ENCODE data around the gene SLC37A3. TPM values are rescaled to one million over a fixed set of nuclear protein-coding genes. Genes with fewer than 3 reads are reported as not detected.
"Not testable (repeated sequence)": the region's sequence is repeated elsewhere in the genome, so short reads cannot be mapped to it uniquely, and the experiment has no call there.

Gene SLC37A3
- total RNA-seq, 4 donors from 2014 or later, result 39.5 to 69.9 (median 51.7) TPM

DNA sequence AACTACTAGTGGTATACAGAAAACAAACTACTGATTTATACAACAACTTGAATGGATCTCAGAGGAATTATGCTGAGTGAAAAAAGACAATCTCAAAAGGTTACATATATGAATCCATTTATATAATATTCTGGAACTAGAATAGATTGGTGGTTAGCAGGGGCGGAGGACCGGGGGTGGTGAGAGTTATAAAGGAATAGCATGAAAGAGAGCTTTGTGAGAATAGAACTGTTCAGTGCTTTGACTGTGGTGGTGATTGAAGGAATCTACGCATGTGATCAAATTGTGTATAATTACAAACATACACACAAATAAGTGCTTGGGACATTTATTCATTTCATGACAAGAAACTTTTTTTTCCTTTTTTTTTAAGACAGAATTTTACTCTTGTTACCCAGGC, 25.2 kb upstream of the SLC37A3 start:
- WGBS, 2 donors, result 51 to 53% methylated on average over 3 of the region's 3 CpGs
- DNase-seq (ENCODE audit: low spot score in 2 of 2), result no peak
- TF ChIP-seq, protein P1, sequence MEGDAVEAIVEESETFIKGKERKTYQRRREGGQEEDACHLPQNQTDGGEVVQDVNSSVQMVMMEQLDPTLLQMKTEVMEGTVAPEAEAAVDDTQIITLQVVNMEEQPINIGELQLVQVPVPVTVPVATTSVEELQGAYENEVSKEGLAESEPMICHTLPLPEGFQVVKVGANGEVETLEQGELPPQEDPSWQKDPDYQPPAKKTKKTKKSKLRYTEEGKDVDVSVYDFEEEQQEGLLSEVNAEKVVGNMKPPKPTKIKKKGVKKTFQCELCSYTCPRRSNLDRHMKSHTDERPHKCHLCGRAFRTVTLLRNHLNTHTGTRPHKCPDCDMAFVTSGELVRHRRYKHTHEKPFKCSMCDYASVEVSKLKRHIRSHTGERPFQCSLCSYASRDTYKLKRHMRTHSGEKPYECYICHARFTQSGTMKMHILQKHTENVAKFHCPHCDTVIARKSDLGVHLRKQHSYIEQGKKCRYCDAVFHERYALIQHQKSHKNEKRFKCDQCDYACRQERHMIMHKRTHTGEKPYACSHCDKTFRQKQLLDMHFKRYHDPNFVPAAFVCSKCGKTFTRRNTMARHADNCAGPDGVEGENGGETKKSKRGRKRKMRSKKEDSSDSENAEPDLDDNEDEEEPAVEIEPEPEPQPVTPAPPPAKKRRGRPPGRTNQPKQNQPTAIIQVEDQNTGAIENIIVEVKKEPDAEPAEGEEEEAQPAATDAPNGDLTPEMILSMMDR (IDR thresholded peaks at IDR 0.05), result no peak
- TF ChIP-seq EP300 (IDR thresholded peaks at IDR 0.05) (no peak), POLR2A (IDR thresholded peaks at IDR 0.05) (no peak)
- Histone ChIP-seq H3K9me3 (no peaks in the 10 kb centered on the region), H3K36me3 (no peaks in the 10 kb centered on the region), H3K4me1 (no peaks in the 10 kb centered on the region), H3K4me3 (no peak overlapping the region), H3K27me3 (no peaks in the 10 kb centered on the region), H3K27ac (no peak overlapping the region)

DNA sequence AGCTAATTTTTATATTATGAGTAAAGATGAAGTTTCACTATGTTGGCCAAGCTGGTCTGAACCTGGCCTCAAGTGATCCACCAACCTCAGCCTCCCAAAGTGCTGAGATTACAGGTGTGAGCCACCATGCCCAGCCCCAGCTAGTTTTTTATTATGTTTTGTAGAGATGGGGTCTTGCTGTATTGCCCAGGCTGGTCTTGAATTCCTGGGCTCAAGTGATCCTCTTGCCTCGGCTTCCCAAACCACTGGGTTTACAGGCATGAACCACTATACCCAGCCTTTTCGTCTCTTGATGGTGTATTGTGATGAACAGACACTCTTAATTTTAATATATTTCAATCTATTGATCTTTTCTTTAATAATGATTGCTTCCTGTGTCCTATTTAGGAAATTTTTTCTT, 23.2 kb upstream of the SLC37A3 start:
- no peaks in the 10 kb centered on the region for H3K4me1 ChIP-seq
- DNase-seq (ENCODE audit: low spot score in 2 of 2), result no peak
- TF ChIP-seq POLR2A (IDR thresholded peaks at IDR 0.05) (no peak), EP300 (IDR thresholded peaks at IDR 0.05) (no peak)
- TF ChIP-seq, protein P1 (IDR thresholded peaks at IDR 0.05), result no peak
- H3K36me3 ChIP-seq, result no peaks in the 10 kb centered on the region
- H3K27me3 ChIP-seq, result no peaks in the 10 kb centered on the region
- no peak overlapping the region for H3K27ac ChIP-seq
- H3K4me3 ChIP-seq, result no peak overlapping the region
- WGBS, 2 donors, result 93 to 95% methylated on average over 2 of the region's 2 CpGs
- no peaks in the 10 kb centered on the region for H3K9me3 ChIP-seq

- no peaks in the 10 kb centered on the region for H3K36me3 ChIP-seq
- H3K27ac ChIP-seq, result no peak overlapping the region
- no peaks in the 10 kb centered on the region for H3K4me1 ChIP-seq
- H3K4me3 ChIP-seq, result no peak overlapping the region
- 81 to 90% methylated on average over 4 of the region's 4 CpGs for WGBS, 2 donors
- H3K9me3 ChIP-seq, result peaks cover 0 to 2% (median 0%) of the 10 kb centered on the region in 4 donors
- TF ChIP-seq EP300 (IDR thresholded peaks at IDR 0.05) (no peak), POLR2A (IDR thresholded peaks at IDR 0.05) (no peak)
- TF ChIP-seq, protein P1 (IDR thresholded peaks at IDR 0.05), result no peak
- DNase-seq (ENCODE audit: low spot score in 2 of 2), result no peak
- no peaks in the 10 kb centered on the region for H3K27me3 ChIP-seq
Measured at GRCh38 chr7:140418653-140419052, 20.3 kb upstream of the SLC37A3 start.

- not testable (repeated sequence) for H3K36me3 ChIP-seq; H3K9me3 ChIP-seq; H3K27ac ChIP-seq; DNase-seq (ENCODE audit: low spot score in 2 of 2); H3K4me3 ChIP-seq; H3K27me3 ChIP-seq; H3K4me1 ChIP-seq
- 83 to 91% methylated on average over 5 of the region's 5 CpGs for WGBS, 2 donors
Measured at GRCh38 chr7:140418156-140418472, 19.8 kb upstream of the SLC37A3 start.

GRCh38 chr7:140417456-140418155, 19.3 kb upstream of the SLC37A3 start:
- Histone ChIP-seq H3K27ac (no peak overlapping the region), H3K27me3 (no peaks in the 10 kb centered on the region), H3K36me3 (no peaks in the 10 kb centered on the region), H3K4me1 (no peaks in the 10 kb centered on the region), H3K9me3 (peaks cover 0 to 7% (median 0%) of the 10 kb centered on the region in 4 donors), H3K4me3 (no peak overlapping the region)
- 70 to 72% methylated on average over 8 of the region's 8 CpGs for WGBS, 2 donors
- no peak for DNase-seq (ENCODE audit: low spot score in 2 of 2)
- TF ChIP-seq, protein P1 (IDR thresholded peaks at IDR 0.05), result no peak
- TF ChIP-seq POLR2A (IDR thresholded peaks at IDR 0.05) (no peak), EP300 (IDR thresholded peaks at IDR 0.05) (no peak)

GRCh38 chr7:140416560-140416959, 18.2 kb upstream of the SLC37A3 start:
- WGBS, 2 donors, result 77 to 80% methylated on average over 8 of the region's 8 CpGs
- DNase-seq (ENCODE audit: low spot score in 2 of 2), result no peak

GRCh38 chr7:140415816-140416215, 17.5 kb upstream of the SLC37A3 start:
- H3K36me3 ChIP-seq; H3K4me3 ChIP-seq; DNase-seq (ENCODE audit: low spot score in 2 of 2); H3K27ac ChIP-seq; H3K27me3 ChIP-seq; H3K4me1 ChIP-seq; H3K9me3 ChIP-seq: not testable (repeated sequence)
- WGBS, 2 donors, result 91 to 93% methylated on average over 9 of the region's 9 CpGs

More at GRCh38 chr7:140416560-140416959, 18.2 kb upstream of the SLC37A3 start:
- H3K36me3 ChIP-seq, result no peaks in the 10 kb centered on the region
- H3K27me3 ChIP-seq, result no peaks in the 10 kb centered on the region
- H3K4me1 ChIP-seq, result no peaks in the 10 kb centered on the region
- peaks cover 0 to 7% (median 0%) of the 10 kb centered on the region in 4 donors for H3K9me3 ChIP-seq
- TF ChIP-seq, protein P1 (IDR thresholded peaks at IDR 0.05), result no peak
- no peak for TF ChIP-seq POLR2A (IDR thresholded peaks at IDR 0.05)
- no peak overlapping the region for H3K27ac ChIP-seq
- H3K4me3 ChIP-seq, result no peak overlapping the region
